ENCODE results near the gene PID1. TPM values are rescaled to one million over a fixed set of nuclear protein-coding genes. Genes with fewer than 3 reads are reported as not detected.

The PID1 gene
- total RNA-seq, 6 experiments from 2014 or later = 28.5 to 95.4 (median 65.3) TPM

- no peaks in the 10 kb centered on the region for H3K9me3 ChIP-seq
- H3K27ac ChIP-seq = no peak overlapping the region
- H3K27me3 ChIP-seq = no peaks in the 10 kb centered on the region
- no peak overlapping the region for H3K4me3 ChIP-seq
- WGBS (ENCODE audit: insufficient coverage, low coverage, low lambda C conversion rate, missing lambda C conversion rate) = 38% methylated on average over 2 of the region's 2 CpGs
- no peaks in the 10 kb centered on the region for H3K36me3 ChIP-seq
- H3K4me1 ChIP-seq = no peaks in the 10 kb centered on the region
- ATAC-seq = peak in 1 of 4 donors; percentile 38
- DNase-seq = no peak
- TF ChIP-seq CTCF (IDR thresholded peaks at IDR 0.05) (no peak), POLR2A (IDR thresholded peaks at IDR 0.05) (no peak)
- intact Hi-C loops (cut with DNase I) = no loop called here
These were observed 30.1 kb upstream of the PID1 start for GRCh38 chr2:229301237-229301636.

- Histone ChIP-seq H3K4me3 (no peak overlapping the region), H3K9me3 (no peaks in the 10 kb centered on the region), H3K27me3 (no peaks in the 10 kb centered on the region), H3K36me3 (no peaks in the 10 kb centered on the region), H3K27ac (no peak overlapping the region), H3K4me1 (no peaks in the 10 kb centered on the region)
- ATAC-seq (peak in 1 of 4 donors; percentile 27), DNase-seq (no peak)
- no peak for TF ChIP-seq POLR2A (IDR thresholded peaks at IDR 0.05)
- TF ChIP-seq CTCF (IDR thresholded peaks at IDR 0.05) = no peak
- intact Hi-C loops (cut with DNase I) = no loop called here
- WGBS (ENCODE audit: insufficient coverage, low coverage, low lambda C conversion rate, missing lambda C conversion rate) = 66% methylated on average over 3 of the region's 3 CpGs
These were observed 29.7 kb upstream of the PID1 start for GRCh38 chr2:229300790-229301189.

- 45% methylated on average over 1 of the region's 1 CpG for WGBS (ENCODE audit: insufficient coverage, low coverage, low lambda C conversion rate, missing lambda C conversion rate)
- Histone ChIP-seq H3K36me3 (no peaks in the 10 kb centered on the region), H3K27me3 (no peaks in the 10 kb centered on the region), H3K27ac (no peak overlapping the region), H3K4me1 (no peaks in the 10 kb centered on the region), H3K4me3 (no peak overlapping the region), H3K9me3 (no peaks in the 10 kb centered on the region)
- ATAC-seq = no peak
- intact Hi-C loops (cut with DNase I) = no loop called here
- TF ChIP-seq CTCF (IDR thresholded peaks at IDR 0.05) (no peak), POLR2A (IDR thresholded peaks at IDR 0.05) (no peak)
- no peak for DNase-seq
These were observed 29.3 kb upstream of the PID1 start for GRCh38 chr2:229300371-229300770.

- intact Hi-C loops (cut with DNase I) = no loop called here
- no peak for TF ChIP-seq POLR2A (IDR thresholded peaks at IDR 0.05)
- TF ChIP-seq CTCF (IDR thresholded peaks at IDR 0.05) = no peak
- ATAC-seq (peak; percentile 24 to 70 (median 64)), DNase-seq (no peak)
- no peaks in the 10 kb centered on the region for H3K9me3 ChIP-seq
- WGBS (ENCODE audit: insufficient coverage, low coverage, low lambda C conversion rate, missing lambda C conversion rate) = 26% methylated on average over 6 of the region's 6 CpGs
- H3K27me3 ChIP-seq = no peaks in the 10 kb centered on the region
- H3K4me1 ChIP-seq = no peaks in the 10 kb centered on the region
- H3K27ac ChIP-seq = no peak overlapping the region
- no peaks in the 10 kb centered on the region for H3K36me3 ChIP-seq
- H3K4me3 ChIP-seq = no peak overlapping the region
These were observed 26.2 kb upstream of the PID1 start for GRCh38 chr2:229297247-229297646.

- Histone ChIP-seq H3K9me3 (no peaks in the 10 kb centered on the region), H3K27me3 (no peaks in the 10 kb centered on the region), H3K27ac (no peak overlapping the region), H3K36me3 (no peaks in the 10 kb centered on the region), H3K4me3 (no peak overlapping the region), H3K4me1 (no peaks in the 10 kb centered on the region)
- ATAC-seq (no peak), DNase-seq (no peak)
- TF ChIP-seq CTCF (IDR thresholded peaks at IDR 0.05) (no peak), POLR2A (IDR thresholded peaks at IDR 0.05) (no peak)
- intact Hi-C loops (cut with DNase I) = no loop called here
- WGBS (ENCODE audit: insufficient coverage, low coverage, low lambda C conversion rate, missing lambda C conversion rate) = 79% methylated on average over 3 of the region's 3 CpGs
These were observed 25.4 kb upstream of the PID1 start for GRCh38 chr2:229296536-229296935.

Measured in right lobe of liver (tissue), 6 donors.